Skeletal muscle cell (primary cell): Measurements from ENCODE around the gene CDKN1C.

Experiments used
- DNase-seq: peaks from one replicate; pipeline ENCODE4 v3.0.0-alpha.2; 2010; ENCODE audit warnings: low read depth
- H3K4me3 ChIP-seq: 2 replicates; pipeline ENCODE4 v1.5.1; 2011; ENCODE audit warnings: low read depth, mild to moderate bottlenecking, control low read depth, low read length, moderate library complexity

CDKN1C gene

GRCh38 chr11:2857918-2858317 is 27.7 kb downstream of the CDKN1C start:
- no peak overlapping the region for H3K4me3 ChIP-seq
- no peak for DNase-seq

GRCh38 chr11:2857276-2857675 is 28.3 kb downstream of the CDKN1C start:
- no peak overlapping the region for H3K4me3 ChIP-seq
- DNase-seq, result no peak

GRCh38 chr11:2855162-2855561 is 30.4 kb downstream of the CDKN1C start:
- no peak overlapping the region for H3K4me3 ChIP-seq
- DNase-seq, result no peak

- DNase-seq, result no peak
- H3K4me3 ChIP-seq, result no peak overlapping the region
Observed at GRCh38 chr11:2853997-2854560, 31.5 kb downstream of the CDKN1C start.

- no peak overlapping the region for H3K4me3 ChIP-seq
- DNase-seq, result no peak
Observed at GRCh38 chr11:2853401-2853800, 32.2 kb downstream of the CDKN1C start.

- H3K4me3 ChIP-seq, result no peak overlapping the region
- DNase-seq, result no peak
Observed at GRCh38 chr11:2849994-2850770, 35.4 kb downstream of the CDKN1C start.

GRCh38 chr11:2848497-2848896 is 37.1 kb downstream of the CDKN1C start:
- no peak for DNase-seq
- H3K4me3 ChIP-seq, result no peak overlapping the region

- no peak for DNase-seq
- H3K4me3 ChIP-seq, result no peak overlapping the region
Observed at GRCh38 chr11:2847561-2847960, 38.0 kb downstream of the CDKN1C start.

GRCh38 chr11:2846470-2846869 is 39.1 kb downstream of the CDKN1C start:
- no peak for DNase-seq
- no peak overlapping the region for H3K4me3 ChIP-seq

GRCh38 chr11:2846056-2846455 is 39.5 kb downstream of the CDKN1C start:
- DNase-seq, result no peak
- H3K4me3 ChIP-seq, result no peak overlapping the region

- H3K4me3 ChIP-seq, result no peak overlapping the region
- DNase-seq, result no peak
Observed at GRCh38 chr11:2844996-2845395, 40.6 kb downstream of the CDKN1C start.

GRCh38 chr11:2844116-2844842 is 41.3 kb downstream of the CDKN1C start:
- H3K4me3 ChIP-seq, result no peak overlapping the region
- no peak for DNase-seq

GRCh38 chr11:2843551-2843950 is 42.0 kb downstream of the CDKN1C start:
- H3K4me3 ChIP-seq, result no peak overlapping the region
- no peak for DNase-seq

- no peak for DNase-seq
Observed at GRCh38 chr11:2842876-2843275, 42.7 kb downstream of the CDKN1C start.

GRCh38 chr11:2841411-2842190 is 44.0 kb downstream of the CDKN1C start:
- no peak overlapping the region for H3K4me3 ChIP-seq
- DNase-seq, result no peak

More at GRCh38 chr11:2842876-2843275, 42.7 kb downstream of the CDKN1C start:
- H3K4me3 ChIP-seq, result no peak overlapping the region

GRCh38 chr11:2839395-2839943 is 46.1 kb downstream of the CDKN1C start:
- H3K4me3 ChIP-seq, result no peak overlapping the region
- no peak for DNase-seq

- H3K4me3 ChIP-seq, result no peak overlapping the region
- DNase-seq, result no peak
Observed at GRCh38 chr11:2838676-2839294, 46.8 kb downstream of the CDKN1C start.

GRCh38 chr11:2838091-2838490 is 47.5 kb downstream of the CDKN1C start:
- H3K4me3 ChIP-seq, result no peak overlapping the region
- DNase-seq, result no peak

- DNase-seq, result no peak
- H3K4me3 ChIP-seq, result no peak overlapping the region
Observed at GRCh38 chr11:2837651-2838050, 47.9 kb downstream of the CDKN1C start.
